ENCODE results near the gene IQCB1. TPM values are rescaled to one million over a fixed set of nuclear protein-coding genes. Genes with fewer than 3 reads are reported as not detected.
A peak's percentile ranks its signal among the peaks of the same experiment; 100 is the strongest.

IQCB1 gene
- total and polyA plus RNA-seq, 4 donors = 2.8 to 14.0 (median 9.4) TPM

DNA sequence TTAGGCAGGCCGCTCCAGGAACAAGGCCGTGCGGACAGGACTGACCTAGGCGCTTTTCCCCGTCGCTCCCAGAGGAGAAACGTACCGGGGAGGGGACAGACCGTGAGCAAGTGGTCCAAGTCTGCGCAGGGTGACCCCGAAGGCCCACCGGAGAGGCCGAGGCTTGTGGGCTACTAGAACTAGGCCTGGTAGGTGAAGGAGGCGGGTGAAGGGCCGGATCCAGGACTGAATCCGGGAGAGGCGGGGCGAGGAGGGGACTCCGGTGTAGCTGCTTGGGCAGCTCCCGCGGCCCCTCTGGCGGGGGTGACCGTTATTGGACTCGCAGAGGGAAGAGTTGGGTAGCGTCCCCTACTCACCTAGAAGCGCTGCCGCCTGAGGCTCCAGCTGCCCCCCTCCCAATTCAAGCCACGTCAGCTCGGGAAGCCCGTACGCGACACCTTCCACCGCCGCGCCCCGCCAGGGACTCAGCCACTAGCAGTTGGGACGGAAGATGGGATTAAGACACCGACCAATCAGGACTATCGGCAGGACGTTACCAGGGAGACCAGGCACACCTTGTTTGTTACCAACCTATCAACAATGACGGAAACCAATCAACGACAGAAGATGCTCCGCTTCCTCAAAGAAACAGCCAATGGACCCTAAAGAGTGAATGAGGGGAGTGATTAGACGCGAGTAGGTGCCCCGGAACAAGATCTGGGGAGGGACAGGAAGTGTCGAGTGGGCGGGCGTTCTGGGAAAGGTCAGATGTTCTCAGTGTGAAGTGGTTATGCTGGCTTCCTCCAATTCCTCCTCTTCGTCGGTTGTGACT is 85.4 kb downstream of the IQCB1 start, which contains the start of gene GOLGB1 (continued):
- TF ChIP-seq, protein P1, sequence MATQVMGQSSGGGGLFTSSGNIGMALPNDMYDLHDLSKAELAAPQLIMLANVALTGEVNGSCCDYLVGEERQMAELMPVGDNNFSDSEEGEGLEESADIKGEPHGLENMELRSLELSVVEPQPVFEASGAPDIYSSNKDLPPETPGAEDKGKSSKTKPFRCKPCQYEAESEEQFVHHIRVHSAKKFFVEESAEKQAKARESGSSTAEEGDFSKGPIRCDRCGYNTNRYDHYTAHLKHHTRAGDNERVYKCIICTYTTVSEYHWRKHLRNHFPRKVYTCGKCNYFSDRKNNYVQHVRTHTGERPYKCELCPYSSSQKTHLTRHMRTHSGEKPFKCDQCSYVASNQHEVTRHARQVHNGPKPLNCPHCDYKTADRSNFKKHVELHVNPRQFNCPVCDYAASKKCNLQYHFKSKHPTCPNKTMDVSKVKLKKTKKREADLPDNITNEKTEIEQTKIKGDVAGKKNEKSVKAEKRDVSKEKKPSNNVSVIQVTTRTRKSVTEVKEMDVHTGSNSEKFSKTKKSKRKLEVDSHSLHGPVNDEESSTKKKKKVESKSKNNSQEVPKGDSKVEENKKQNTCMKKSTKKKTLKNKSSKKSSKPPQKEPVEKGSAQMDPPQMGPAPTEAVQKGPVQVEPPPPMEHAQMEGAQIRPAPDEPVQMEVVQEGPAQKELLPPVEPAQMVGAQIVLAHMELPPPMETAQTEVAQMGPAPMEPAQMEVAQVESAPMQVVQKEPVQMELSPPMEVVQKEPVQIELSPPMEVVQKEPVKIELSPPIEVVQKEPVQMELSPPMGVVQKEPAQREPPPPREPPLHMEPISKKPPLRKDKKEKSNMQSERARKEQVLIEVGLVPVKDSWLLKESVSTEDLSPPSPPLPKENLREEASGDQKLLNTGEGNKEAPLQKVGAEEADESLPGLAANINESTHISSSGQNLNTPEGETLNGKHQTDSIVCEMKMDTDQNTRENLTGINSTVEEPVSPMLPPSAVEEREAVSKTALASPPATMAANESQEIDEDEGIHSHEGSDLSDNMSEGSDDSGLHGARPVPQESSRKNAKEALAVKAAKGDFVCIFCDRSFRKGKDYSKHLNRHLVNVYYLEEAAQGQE (IDR thresholded peaks at IDR 0.05) = peak; percentile 78
- TF ChIP-seq, protein P2, sequence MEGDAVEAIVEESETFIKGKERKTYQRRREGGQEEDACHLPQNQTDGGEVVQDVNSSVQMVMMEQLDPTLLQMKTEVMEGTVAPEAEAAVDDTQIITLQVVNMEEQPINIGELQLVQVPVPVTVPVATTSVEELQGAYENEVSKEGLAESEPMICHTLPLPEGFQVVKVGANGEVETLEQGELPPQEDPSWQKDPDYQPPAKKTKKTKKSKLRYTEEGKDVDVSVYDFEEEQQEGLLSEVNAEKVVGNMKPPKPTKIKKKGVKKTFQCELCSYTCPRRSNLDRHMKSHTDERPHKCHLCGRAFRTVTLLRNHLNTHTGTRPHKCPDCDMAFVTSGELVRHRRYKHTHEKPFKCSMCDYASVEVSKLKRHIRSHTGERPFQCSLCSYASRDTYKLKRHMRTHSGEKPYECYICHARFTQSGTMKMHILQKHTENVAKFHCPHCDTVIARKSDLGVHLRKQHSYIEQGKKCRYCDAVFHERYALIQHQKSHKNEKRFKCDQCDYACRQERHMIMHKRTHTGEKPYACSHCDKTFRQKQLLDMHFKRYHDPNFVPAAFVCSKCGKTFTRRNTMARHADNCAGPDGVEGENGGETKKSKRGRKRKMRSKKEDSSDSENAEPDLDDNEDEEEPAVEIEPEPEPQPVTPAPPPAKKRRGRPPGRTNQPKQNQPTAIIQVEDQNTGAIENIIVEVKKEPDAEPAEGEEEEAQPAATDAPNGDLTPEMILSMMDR (IDR thresholded peaks at IDR 0.05; ENCODE audit: low read depth, low read length, missing input control) = no peak
- TF ChIP-seq TAF1 (conservative IDR thresholded peaks at IDR 0.05) = peak; percentile 98
- peak; percentile 53 to 60 for TF ChIP-seq EGR1 (IDR thresholded peaks at IDR 0.05; ENCODE audit: low read depth in 2 of 2)

GRCh38 chr3:121748680-121749275 is 86.1 kb downstream of the IQCB1 start:
- Histone ChIP-seq H3K9ac (ENCODE audit: low read depth in 1 of 2, low read length in 2 of 2) (peak overlapping the region; percentile 83 to 95), H3K4me1 (ENCODE audit: control insufficient read depth in 4 of 4, insufficient read depth in 4 of 4, low read length in 3 of 4) (peaks cover 2 to 31% (median 20%) of the 10 kb centered on the region in 4 donors), H3K27me3 (ENCODE audit: control insufficient read depth in 4 of 4, insufficient read depth in 4 of 4, low read length in 3 of 4) (no peaks in the 10 kb centered on the region), H3K27ac (ENCODE audit: low read depth in 1 of 2, low read length in 2 of 2) (peak overlapping the region; percentile 80 to 96), H3K36me3 (ENCODE audit: control insufficient read depth in 4 of 4, insufficient read depth in 3 of 4, low read depth in 1 of 4, low read length in 3 of 4) (no peaks in the 10 kb centered on the region), H3K4me3 (ENCODE audit: low read depth in 1 of 3, low read length in 3 of 3) (peak overlapping the region; percentile 78 to 97 (median 92)), H3K9me3 (ENCODE audit: control insufficient read depth in 4 of 4, low read length in 3 of 4) (no peaks in the 10 kb centered on the region)
- TF ChIP-seq SP1 (IDR thresholded peaks at IDR 0.05) (peak; percentile 63), HNF4G (IDR thresholded peaks at IDR 0.05) (peak; percentile 10), RXRA (IDR thresholded peaks at IDR 0.05) (peak; percentile 65 to 77), HNF4A (conservative IDR thresholded peaks at IDR 0.05) (peak; percentile 73 to 75), NR2F2 (IDR thresholded peaks at IDR 0.05) (no peak), FOXA2 (IDR thresholded peaks at IDR 0.05) (peak; percentile 17), RAD21 (IDR thresholded peaks at IDR 0.05) (peak in 1 of 2 donors; percentile 6), ATF3 (IDR thresholded peaks at IDR 0.05) (no peak), MAX (IDR thresholded peaks at IDR 0.05) (no peak), JUND (IDR thresholded peaks at IDR 0.05) (peak in 1 of 2 donors; percentile 44), FOXA1 (IDR thresholded peaks at IDR 0.05) (no peak), YY1 (IDR thresholded peaks at IDR 0.05) (peak; percentile 58)
- TF ChIP-seq, protein P1 (IDR thresholded peaks at IDR 0.05) = peak; percentile 47
- TF ChIP-seq, protein P3, sequence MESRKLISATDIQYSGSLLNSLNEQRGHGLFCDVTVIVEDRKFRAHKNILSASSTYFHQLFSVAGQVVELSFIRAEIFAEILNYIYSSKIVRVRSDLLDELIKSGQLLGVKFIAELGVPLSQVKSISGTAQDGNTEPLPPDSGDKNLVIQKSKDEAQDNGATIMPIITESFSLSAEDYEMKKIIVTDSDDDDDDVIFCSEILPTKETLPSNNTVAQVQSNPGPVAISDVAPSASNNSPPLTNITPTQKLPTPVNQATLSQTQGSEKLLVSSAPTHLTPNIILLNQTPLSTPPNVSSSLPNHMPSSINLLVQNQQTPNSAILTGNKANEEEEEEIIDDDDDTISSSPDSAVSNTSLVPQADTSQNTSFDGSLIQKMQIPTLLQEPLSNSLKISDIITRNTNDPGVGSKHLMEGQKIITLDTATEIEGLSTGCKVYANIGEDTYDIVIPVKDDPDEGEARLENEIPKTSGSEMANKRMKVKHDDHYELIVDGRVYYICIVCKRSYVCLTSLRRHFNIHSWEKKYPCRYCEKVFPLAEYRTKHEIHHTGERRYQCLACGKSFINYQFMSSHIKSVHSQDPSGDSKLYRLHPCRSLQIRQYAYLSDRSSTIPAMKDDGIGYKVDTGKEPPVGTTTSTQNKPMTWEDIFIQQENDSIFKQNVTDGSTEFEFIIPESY (IDR thresholded peaks at IDR 0.05) = peak; percentile 35
- under 1% methylated on average over 17 of the region's 17 CpGs for WGBS
- no peak for DNase-seq (ENCODE audit: low spot score)
